IMR-90 (cell line): Measurements from ENCODE around the gene DENND5A. TPM values are rescaled to one million over a fixed set of nuclear protein-coding genes. Genes with fewer than 3 reads are reported as not detected.

Experiments used
- ATAC-seq: fragments of 200-7000 bp; cut with Tn5 transposase; 2 replicates; pipeline ENCODE4 v1.9.1; 2020; ENCODE audit warnings: low read depth, mild to moderate bottlenecking, moderate library complexity
- BruUV-seq: library from RNA; stranded (reverse); fragments of 400-500 nt; replicated peaks from 2 replicates; lab custom pipeline; 2021; lab: Mats Ljungman, UMichigan
- CTCF ChIA-PET: fragments of 300-600 bp; formaldehyde crosslinking; extraction: SDS; loops from one replicate; lab custom pipeline; 2021; ENCODE audit warnings: antibody characterized with exemption; lab: Yijun Ruan, JAX
- POLR2A ChIA-PET: fragments of 300-600 bp; sonication (Branson Sonifier 250); formaldehyde crosslinking; loops from one replicate; lab custom pipeline; 2022; ENCODE audit warnings: antibody characterized with exemption; ENCODE audit not compliant: unreplicated experiment; lab: Charles Lee
- DNase-seq: peaks from one replicate; pipeline ENCODE4 v3.0.0; 2013
- H2AFZ ChIP-seq: replicated peaks from 2 replicates; pipeline ENCODE3; 2013; ENCODE audit warnings: low read length, mild to moderate bottlenecking; ENCODE audit not compliant: poor library complexity
- H2AK5ac ChIP-seq: 2 replicates; pipeline ENCODE4 v1.6.1; 2013; ENCODE audit warnings: low read depth, low read length, inconsistent platforms
- H2AK9ac ChIP-seq: replicated peaks from 2 replicates; pipeline ENCODE3; 2013; ENCODE audit warnings: mild to moderate bottlenecking, low read depth, low read length, moderate library complexity; ENCODE audit not compliant: poor library complexity
- H2BK120ac ChIP-seq: 2 replicates; pipeline ENCODE4 v1.6.1; 2013; ENCODE audit warnings: low read depth, low read length, inconsistent platforms
- H2BK15ac ChIP-seq: 3 replicates; pipeline ENCODE4 v1.6.1; 2013; ENCODE audit warnings: low read depth, low read length, inconsistent platforms
- H2BK20ac ChIP-seq: 2 replicates; pipeline ENCODE4 v1.6.1; 2013; ENCODE audit warnings: low read depth, mild to moderate bottlenecking, inconsistent platforms, low read length, moderate library complexity
- H2BK5ac ChIP-seq: 2 replicates; pipeline ENCODE4 v1.6.1; 2013; ENCODE audit warnings: mild to moderate bottlenecking, low read depth, low read length, inconsistent platforms; ENCODE audit not compliant: poor library complexity, severe bottlenecking
- H3K14ac ChIP-seq: replicated peaks from 2 replicates; pipeline ENCODE4 v1.6.1; 2013; ENCODE audit warnings: low read depth, low read length, inconsistent platforms
- H3K18ac ChIP-seq: 2 replicates; pipeline ENCODE4 v1.6.1; 2013; ENCODE audit warnings: low read depth, low read length, control low read depth
- H3K23ac ChIP-seq: 2 replicates; pipeline ENCODE4 v1.6.1; 2013; ENCODE audit warnings: low read depth, low read length, inconsistent platforms
- H3K27ac ChIP-seq: 2 replicates; pipeline ENCODE4 v1.5.1; 2013; ENCODE audit warnings: mild to moderate bottlenecking, control low read depth, low read length; ENCODE audit not compliant: insufficient read depth
- H3K27me3 ChIP-seq: 2 replicates; pipeline ENCODE4 v1.6.1; 2013; ENCODE audit warnings: low read length; ENCODE audit not compliant: control insufficient read depth, insufficient read depth
- H3K36me3 ChIP-seq: 2 replicates; pipeline ENCODE4 v1.6.1; 2013; ENCODE audit warnings: low read length, mixed read lengths; ENCODE audit not compliant: control insufficient read depth, insufficient read depth
- H3K4ac ChIP-seq: 2 replicates; pipeline ENCODE4 v1.6.1; 2013; ENCODE audit warnings: low read depth, low read length, inconsistent platforms
- H3K4me1 ChIP-seq: 2 replicates; pipeline ENCODE4 v1.6.1; 2013; ENCODE audit warnings: low read length, mixed read lengths; ENCODE audit not compliant: control insufficient read depth, insufficient read depth
- H3K4me2 ChIP-seq: 2 replicates; pipeline ENCODE4 v1.6.1; 2013; ENCODE audit warnings: low read depth, mild to moderate bottlenecking, control low read depth, low read length, moderate library complexity
- H3K4me3 ChIP-seq: 2 replicates; pipeline ENCODE4 v1.5.1; 2013; ENCODE audit warnings: low read depth, mild to moderate bottlenecking, control low read depth, low read length, moderate library complexity; ENCODE audit not compliant: insufficient read depth
- H3K56ac ChIP-seq: 2 replicates; pipeline ENCODE4 v1.6.1; 2013; ENCODE audit warnings: low read length, inconsistent platforms; ENCODE audit not compliant: insufficient read depth; ENCODE audit errors: extremely low read depth
- H3K79me1 ChIP-seq, 2 experiments: 2 replicates each; pipeline ENCODE4 v1.6.1; 2013; ENCODE audit warnings: low read length in 2 of 2, inconsistent platforms in 1 of 2, low read depth in 1 of 2
- H3K9ac ChIP-seq: 2 replicates; pipeline ENCODE4 v1.6.1; 2013; ENCODE audit warnings: low read depth, low read length, control low read depth
- H3K9me1 ChIP-seq: 2 replicates; pipeline ENCODE4 v1.6.1; 2013; ENCODE audit warnings: low read length, inconsistent platforms; ENCODE audit not compliant: insufficient read depth
- H3K9me3 ChIP-seq: 2 replicates; pipeline ENCODE4 v1.6.1; 2013; ENCODE audit warnings: low read length; ENCODE audit not compliant: control insufficient read depth, insufficient read depth
- H4K20me1 ChIP-seq: 2 replicates; pipeline ENCODE4 v1.6.1; 2013; ENCODE audit warnings: low read length, inconsistent platforms; ENCODE audit not compliant: insufficient read depth
- H4K5ac ChIP-seq: 2 replicates; pipeline ENCODE4 v1.6.1; 2013; ENCODE audit warnings: mild to moderate bottlenecking, low read depth, low read length, control low read depth
- H4K8ac ChIP-seq, 2 experiments: 2 replicates each; pipeline ENCODE4 v1.6.1; 2013; ENCODE audit warnings: low read depth in 2 of 2, low read length in 2 of 2, control low read depth in 1 of 2, inconsistent platforms in 1 of 2
- H4K91ac ChIP-seq: 2 replicates; pipeline ENCODE4 v1.6.1; 2013; ENCODE audit warnings: low read depth, low read length, inconsistent platforms; ENCODE audit not compliant: insufficient read depth
- CEBPB ChIP-seq: IDR thresholded peaks from 2 replicates; pipeline ENCODE4 v1.6.1; 2012; ENCODE audit warnings: low read depth, low read length, improper control_type of control experiment
- CHD1 ChIP-seq: IDR thresholded peaks from 2 replicates; pipeline ENCODE4 v1.6.1; 2012; ENCODE audit warnings: low read depth, low read length, improper control_type of control experiment
- CTCF ChIP-seq: conservative IDR thresholded peaks from 2 replicates; pipeline ENCODE4 v1.5.1; 2012; ENCODE audit warnings: mild to moderate bottlenecking, low read depth, low read length, improper control_type of control experiment
- ELK1 ChIP-seq: fragments of 150-350 bp; IDR thresholded peaks from 2 replicates; pipeline ENCODE4 v1.6.1; 2016; ENCODE audit warnings: low read depth, mild to moderate bottlenecking, low read length, moderate library complexity, borderline replicate concordance
- FOS ChIP-seq: fragments of 150-350 bp; IDR thresholded peaks from 2 replicates; pipeline ENCODE4 v1.6.1; 2016; ENCODE audit warnings: low read depth, low read length
- MAFK ChIP-seq: IDR thresholded peaks from 2 replicates; pipeline ENCODE4 v1.6.1; 2012; ENCODE audit warnings: low read depth, low read length, improper control_type of control experiment
- MXI1 ChIP-seq: IDR thresholded peaks from 2 replicates; pipeline ENCODE4 v1.6.1; 2012; ENCODE audit warnings: low read depth, mild to moderate bottlenecking, low read length, moderate library complexity, borderline replicate concordance
- POLR2A ChIP-seq: IDR thresholded peaks from 2 replicates; pipeline ENCODE4 v1.6.1; 2012; ENCODE audit warnings: mild to moderate bottlenecking, low read depth, low read length
- RAD21 ChIP-seq: IDR thresholded peaks from 2 replicates; pipeline ENCODE4 v1.6.1; 2012; ENCODE audit warnings: low read length, improper control_type of control experiment
- RFX5 ChIP-seq: IDR thresholded peaks from 2 replicates; pipeline ENCODE4 v1.8.0; 2012; ENCODE audit warnings: low read depth, mild to moderate bottlenecking, low read length, moderate library complexity
- SMC3 ChIP-seq: fragments of 150-350 bp; IDR thresholded peaks from 2 replicates; pipeline ENCODE4 v1.6.1; 2016; ENCODE audit warnings: low read depth, mild to moderate bottlenecking, antibody characterized with exemption, low read length, moderate library complexity
- WGBS, 2 experiments: methylation state at CpG; one replicate each; pipeline versions ENCODE4 v1.1.5 to v1.1.7; 2013; ENCODE audit warnings: missing lambda C conversion rate in 2 of 2; ENCODE audit not compliant: insufficient read length in 1 of 2; ENCODE audit errors: extremely low coverage in 2 of 2; 5-methylcytosine and 5-hydroxymethylcytosine counted together
- dilution Hi-C: fragments of 300-500 bp; cut with HindIII; formaldehyde crosslinking; loops from one replicate; pipeline ENCODE4 v1.14.3; 2018; ENCODE audit warnings: low sequenced_read_pairs; ENCODE audit not compliant: unreplicated experiment
- in situ Hi-C: fragments of 300-500 bp; cut with MboI; formaldehyde crosslinking; loops from 3 replicates; pipeline ENCODE4 v1.14.3; 2019; ENCODE audit warnings: low sequenced_read_pairs, inconsistent platforms, mixed read lengths
- intact Hi-C: fragments of 100-400 bp; cut with micrococcal nuclease; formaldehyde crosslinking; loops from 2 replicates; pipeline ENCODE4 v1.10.0; 2022
- polyA plus RNA-seq, 3 experiments: library from polyadenylated mRNA; depleted of rRNA; stranded (reverse); fragments of >200 nt; gene quantifications; 2 replicates each; pipeline ENCODE4 v1.2.3, GENCODE V29; 2012; ENCODE audit warnings: low replicate concordance in 1 of 3
- total RNA-seq: library from RNA; depleted of rRNA; stranded (reverse); fragments of >200 nt; gene quantifications from 2 replicates; pipeline ENCODE4 v1.2.3, GENCODE V29; 2012
- TF ChIP-seq, protein P1 (sequence below): fragments of 150-350 bp; IDR thresholded peaks from 2 replicates; pipeline ENCODE4 v1.6.1; 2017; ENCODE audit warnings: mild to moderate bottlenecking, antibody characterized with exemption, low read length, low read depth

Gene DENND5A
- total and polyA plus RNA-seq, 2 of the 4 experiments (the other 2 are of a cell fraction) = 179 to 192 TPM

GRCh38 chr11:9184516-9184915 is 80.6 kb downstream of the DENND5A start:
- Histone ChIP-seq H4K5ac (no peak overlapping the region), H4K91ac (no peak overlapping the region), H3K4me2 (no peak overlapping the region), H3K4me3 (no peak overlapping the region), H3K18ac (no peak overlapping the region), H2AFZ (no peak overlapping the region), H2BK15ac (no peak overlapping the region), H3K27ac (no peak overlapping the region), H3K4ac (no peak overlapping the region), H3K56ac (no peak overlapping the region), H4K20me1 (peaks cover 5% of the 10 kb centered on the region; the same call in 1 of the 2 replicates), H2BK120ac (no peak overlapping the region), H3K23ac (no peak overlapping the region), H3K14ac (no peak overlapping the region), H3K9me3 (no peaks in the 10 kb centered on the region), H2BK5ac (no peak overlapping the region), H3K9me1 (peaks cover 3% of the 10 kb centered on the region), H2AK5ac (no peak overlapping the region), H2AK9ac (no peak overlapping the region), H3K27me3 (no peaks in the 10 kb centered on the region), H3K4me1 (peaks cover 2% of the 10 kb centered on the region; the same call in 1 of the 2 replicates), H2BK20ac (no peak overlapping the region), H3K9ac (no peak overlapping the region), H3K79me1 (peaks cover 37 to 38% of the 10 kb centered on the region in 2 experiments), H4K8ac (no peak overlapping the region), H3K36me3 (peaks cover 39% of the 10 kb centered on the region)
- no CpG with 5 or more reads among the region's 2 CpGs for WGBS, 2 experiments
- no peak for ATAC-seq
- DNase-seq = no peak
- TF ChIP-seq CEBPB (no peak), RFX5 (no peak), SMC3 (no peak), ELK1 (no peak), FOS (no peak), POLR2A (no peak), RAD21 (no peak), MAFK (no peak), CHD1 (no peak), CTCF (no peak), MXI1 (no peak)
- TF ChIP-seq, protein P1, sequence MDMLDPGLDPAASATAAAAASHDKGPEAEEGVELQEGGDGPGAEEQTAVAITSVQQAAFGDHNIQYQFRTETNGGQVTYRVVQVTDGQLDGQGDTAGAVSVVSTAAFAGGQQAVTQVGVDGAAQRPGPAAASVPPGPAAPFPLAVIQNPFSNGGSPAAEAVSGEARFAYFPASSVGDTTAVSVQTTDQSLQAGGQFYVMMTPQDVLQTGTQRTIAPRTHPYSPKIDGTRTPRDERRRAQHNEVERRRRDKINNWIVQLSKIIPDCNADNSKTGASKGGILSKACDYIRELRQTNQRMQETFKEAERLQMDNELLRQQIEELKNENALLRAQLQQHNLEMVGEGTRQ = no peak
- in situ Hi-C loops (no loop called here), intact Hi-C loops (no loop called here), dilution Hi-C loops (no loop called here)
- POLR2A ChIA-PET = no interaction called here
- no TSS peak for BruUV-seq
- CTCF ChIA-PET = no interaction called here
